Activated CD4-positive, alpha-beta T cell treated with anti-CD3 and anti-CD28 coated beads for 1 hour (primary cell): ENCODE results near the gene TMSB4X.
"Not testable (repeated sequence)": the region's sequence is repeated elsewhere in the genome, so short reads cannot be mapped to it uniquely, and the experiment has no call there.

Experiments used
- DNase-seq: peaks from one replicate; pipeline ENCODE4 v3.0.0-alpha.2; 2020

Gene TMSB4X

GRCh38 chrX:12974796-12975669, at the start of gene TMSB4X:
Gene TMSB4X, plus strand, starts transcription at chrX:12975110.
- peak; percentile 78 for DNase-seq

GRCh38 chrX:12929701-12930100, 45.2 kb upstream of the TMSB4X start:
- no peak for DNase-seq

GRCh38 chrX:12930150-12930549, 44.8 kb upstream of the TMSB4X start:
- DNase-seq = no peak

DNA sequence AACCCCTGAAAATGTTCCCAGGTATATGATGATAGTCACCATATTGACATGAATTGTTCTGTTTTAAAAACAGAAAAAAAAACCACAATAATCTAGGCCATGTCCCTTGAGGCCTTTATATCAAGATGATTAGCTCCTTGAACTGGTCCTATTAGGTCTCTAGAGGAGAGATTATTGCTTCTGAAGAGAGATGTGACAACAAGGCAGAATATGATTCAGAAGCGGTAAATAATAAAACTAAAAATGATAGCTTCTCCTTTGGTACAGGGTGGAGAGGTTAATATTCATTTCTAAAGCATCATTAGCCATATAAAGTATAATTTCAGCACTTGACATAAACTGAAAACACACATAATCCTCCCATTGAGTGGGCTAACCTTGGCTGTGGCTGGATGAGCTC, 42.7 kb upstream of the TMSB4X start:
- no peak for DNase-seq

GRCh38 chrX:12934850-12935249, 40.1 kb upstream of the TMSB4X start:
- no peak for DNase-seq

- no peak for DNase-seq
Measured at GRCh38 chrX:12936947-12937346, 38.0 kb upstream of the TMSB4X start.

DNA sequence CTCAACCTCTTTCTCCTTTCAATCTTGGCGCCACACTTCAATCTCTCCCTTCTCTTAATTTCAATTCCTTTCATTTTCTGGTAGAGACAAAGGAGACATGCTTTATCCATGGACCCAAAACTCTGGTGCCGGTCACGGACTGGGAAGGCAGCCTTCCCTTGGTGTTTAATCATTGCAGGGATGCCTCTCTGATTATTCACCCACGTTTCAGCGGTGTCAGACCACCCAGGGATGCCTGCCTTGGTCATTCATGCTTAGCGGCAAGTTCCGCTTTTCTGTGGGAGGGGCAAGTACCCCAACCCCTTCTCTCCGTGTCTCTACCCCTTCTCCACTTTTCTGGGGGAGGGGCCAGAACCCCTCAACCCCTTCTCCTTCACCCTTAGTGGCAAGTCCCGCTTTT, 34.4 kb upstream of the TMSB4X start:
- DNase-seq = not testable (repeated sequence)

DNA sequence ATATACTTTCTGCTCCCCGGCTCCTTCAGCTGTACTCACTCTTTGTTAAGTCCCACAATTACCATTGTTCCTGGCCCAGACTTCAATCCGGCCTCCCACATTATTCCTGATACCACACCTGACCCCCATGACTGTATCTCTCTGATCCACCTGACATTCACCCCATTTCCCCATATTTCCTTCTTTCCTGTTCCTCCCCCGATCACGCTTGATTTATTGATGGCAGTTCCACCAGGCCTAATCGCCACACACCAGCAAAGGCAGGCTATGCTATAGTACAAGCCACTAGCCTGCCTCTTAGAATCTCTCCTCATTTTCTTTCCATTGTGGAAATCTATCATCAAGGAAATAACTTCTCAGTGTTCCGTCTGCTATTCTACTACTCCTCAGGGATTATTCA, 31.3 kb upstream of the TMSB4X start:
- DNase-seq = not testable (repeated sequence)

- DNase-seq = not testable (repeated sequence)
Measured at GRCh38 chrX:12944452-12944851, 30.5 kb upstream of the TMSB4X start.

GRCh38 chrX:12945494-12945893, 29.4 kb upstream of the TMSB4X start:
- no peak for DNase-seq

DNA sequence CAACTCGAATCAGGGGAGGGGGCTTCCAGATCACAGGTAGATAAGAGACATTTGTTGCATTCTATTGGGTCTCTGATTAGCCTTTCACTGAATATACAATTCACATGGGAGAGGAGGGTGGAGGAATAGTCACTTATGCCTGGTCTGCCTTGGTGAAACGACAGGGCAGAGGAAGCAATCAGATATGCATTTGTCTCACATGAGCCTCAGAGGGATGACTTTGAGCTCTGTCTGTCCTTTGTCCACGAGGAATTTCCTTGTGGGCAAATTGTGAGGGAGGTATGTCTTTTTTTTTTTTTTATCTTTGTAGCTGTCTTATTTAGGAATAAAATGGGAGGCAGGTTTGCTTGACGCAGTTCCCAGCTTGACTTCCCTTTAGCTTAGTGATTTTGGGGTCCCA, 28.5 kb upstream of the TMSB4X start:
- DNase-seq = no peak

DNA sequence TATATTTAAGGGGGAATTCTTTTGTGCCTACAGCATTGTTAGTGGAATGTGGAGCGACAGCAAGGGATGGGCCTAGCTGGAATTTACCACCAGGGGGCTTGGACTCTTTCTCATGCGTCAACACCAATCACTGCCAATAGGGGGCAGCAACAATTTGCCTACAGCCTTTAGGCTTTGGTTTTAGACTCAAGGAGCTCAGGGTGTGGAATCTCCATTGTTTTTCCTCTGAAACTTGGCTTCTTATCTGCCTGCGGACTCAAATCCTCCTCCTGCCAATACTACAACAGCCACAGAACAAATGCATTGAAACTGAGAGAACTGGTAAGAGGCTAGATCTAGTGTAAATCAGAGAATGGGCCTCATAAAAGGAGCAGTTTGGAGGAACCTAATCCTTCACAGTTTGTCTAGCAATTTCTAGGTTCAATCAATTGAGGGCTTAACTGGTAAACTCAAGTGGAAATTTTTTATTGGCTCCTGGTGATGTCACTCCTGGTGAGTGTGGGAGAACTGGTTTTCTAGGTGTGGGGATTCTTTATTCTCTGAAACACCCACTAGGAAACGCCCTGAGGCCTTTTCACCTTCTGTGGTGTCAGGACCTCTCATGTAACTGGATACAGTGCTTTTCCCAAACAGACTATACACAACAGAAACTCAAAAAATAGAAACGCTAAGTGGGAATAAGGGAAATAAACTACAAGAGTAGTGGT, 27.9 kb upstream of the TMSB4X start:
- DNase-seq = peak; percentile 58

GRCh38 chrX:12947545-12948235, 27.2 kb upstream of the TMSB4X start:
- DNase-seq = no peak

DNA sequence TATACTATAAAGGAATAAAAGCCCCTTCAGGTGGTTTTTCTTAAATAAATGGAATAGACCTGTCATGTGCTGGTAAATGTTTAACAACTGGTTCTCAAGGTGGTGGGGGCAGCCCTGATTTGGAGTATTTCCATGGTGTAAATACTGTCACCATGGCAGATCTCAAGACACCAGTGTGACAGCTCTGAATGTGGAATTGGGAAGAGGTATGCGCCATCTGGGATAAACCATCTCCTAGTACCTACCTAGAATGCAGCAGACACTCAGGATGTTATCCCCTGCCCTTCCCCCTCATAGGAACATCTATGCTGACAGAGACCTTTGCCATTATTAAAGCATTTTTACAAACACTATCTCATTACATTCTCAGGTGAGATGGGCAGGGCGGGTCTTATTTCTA, 26.4 kb upstream of the TMSB4X start:
- DNase-seq = no peak

- no peak for DNase-seq
Measured at GRCh38 chrX:12949205-12949926, 25.5 kb upstream of the TMSB4X start.

- peak; percentile 76 for DNase-seq
Measured at GRCh38 chrX:12949927-12950656, 24.8 kb upstream of the TMSB4X start.

DNA sequence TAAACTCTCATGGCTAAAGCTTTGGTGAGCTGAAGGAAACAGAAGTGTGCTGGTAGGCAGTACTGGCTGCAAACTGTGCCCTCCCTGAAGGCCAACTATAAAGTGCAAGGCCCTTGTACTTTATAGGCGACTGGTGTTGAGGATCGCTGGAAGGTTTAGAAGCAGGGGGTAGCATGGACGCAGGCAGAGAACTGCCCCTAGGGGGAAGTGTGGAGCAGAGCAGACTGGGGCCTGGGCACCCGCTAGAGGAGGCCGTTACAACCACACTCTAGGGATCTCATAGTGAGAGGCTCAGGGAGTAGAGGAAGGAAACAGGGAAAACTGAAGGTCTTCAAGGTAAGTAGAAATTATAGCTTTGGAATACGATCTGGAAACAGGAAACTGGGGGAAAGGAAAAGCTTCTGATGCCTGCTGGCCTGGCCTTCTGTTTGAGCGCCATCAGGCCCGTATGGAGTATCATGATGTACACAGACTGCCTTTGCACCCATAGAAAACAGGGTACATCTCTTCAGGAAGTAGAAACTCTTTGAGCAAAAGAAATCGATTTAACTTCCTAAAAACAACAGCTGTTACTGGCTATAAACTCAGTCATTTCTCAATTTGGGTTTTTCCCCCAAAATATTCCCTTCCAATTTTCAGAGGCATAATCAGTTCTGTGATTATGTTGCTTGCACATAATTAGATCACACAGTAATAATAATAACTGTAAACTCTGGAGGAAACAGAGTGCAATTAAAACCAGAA, 23.9 kb upstream of the TMSB4X start:
- peak; percentile 47 for DNase-seq

DNA sequence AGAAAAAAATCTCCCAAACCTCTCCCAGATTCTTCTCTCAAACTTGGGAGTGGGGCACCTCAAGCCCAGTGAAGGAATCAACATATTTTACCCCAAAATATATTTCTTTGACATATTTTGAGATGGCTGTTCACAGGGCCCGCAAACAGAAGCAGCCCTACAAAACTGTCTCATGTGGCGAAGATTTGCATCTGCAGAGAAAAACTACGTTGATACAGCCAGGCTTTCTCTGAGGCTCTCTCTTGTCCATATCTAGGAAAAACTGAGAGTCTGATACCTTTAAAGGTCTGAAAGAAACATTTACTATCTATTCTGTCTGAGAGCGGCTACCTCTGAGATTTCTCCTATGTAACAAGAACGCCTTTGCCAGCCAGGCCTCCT, 23.3 kb upstream of the TMSB4X start:
- no peak for DNase-seq

GRCh38 chrX:12953420-12953819, 21.5 kb upstream of the TMSB4X start:
- no peak for DNase-seq

DNA sequence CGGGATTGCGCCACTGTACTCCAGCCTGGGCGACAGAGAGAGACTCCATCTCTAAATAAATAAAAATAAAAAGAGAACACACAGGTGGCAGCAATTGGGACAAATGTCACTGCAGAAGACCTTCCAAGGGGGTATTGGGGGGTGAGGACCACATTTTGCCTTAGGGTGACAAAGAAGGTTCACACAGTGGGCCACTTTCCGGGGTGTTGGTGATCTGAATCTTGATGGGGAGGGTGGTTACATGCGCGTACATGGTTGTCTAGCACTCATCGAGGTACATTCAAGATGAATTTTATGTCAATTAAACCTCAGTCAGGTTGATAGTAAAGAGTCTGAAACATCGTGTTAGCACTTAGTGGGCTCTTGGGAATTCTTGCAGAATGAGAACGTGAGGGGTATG, 20.5 kb upstream of the TMSB4X start:
- DNase-seq = no peak

DNA sequence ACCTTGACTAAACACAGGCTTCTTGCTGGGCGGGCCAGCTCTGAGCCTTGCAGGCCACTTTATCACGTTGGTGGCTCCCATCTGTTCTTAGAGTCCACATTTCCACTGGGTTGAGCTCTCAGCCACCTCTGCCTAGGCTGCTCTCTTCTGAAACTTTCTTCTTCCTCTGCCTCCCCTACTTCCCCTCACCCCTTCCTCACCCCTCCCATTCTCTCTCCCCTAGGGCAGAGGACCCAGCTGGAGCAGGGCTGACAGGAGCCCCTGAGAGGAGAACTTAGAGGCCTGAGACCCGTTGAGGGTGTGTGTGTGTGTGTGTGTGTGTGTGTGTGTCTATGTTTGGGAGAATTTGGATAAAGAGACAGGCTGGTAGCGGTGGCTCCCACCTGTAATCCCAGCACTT, 19.9 kb upstream of the TMSB4X start:
- no peak for DNase-seq
